LNCAP (cell line): ENCODE data around the gene DZANK1.

Source experiments
- TF ChIP-seq, protein P1 (sequence below): fragments of 450-650 bp; IDR thresholded peaks from 2 replicates; pipeline ENCODE4 v1.5.1; 2017; ENCODE audit warnings: mild to moderate bottlenecking

Gene DZANK1

DNA sequence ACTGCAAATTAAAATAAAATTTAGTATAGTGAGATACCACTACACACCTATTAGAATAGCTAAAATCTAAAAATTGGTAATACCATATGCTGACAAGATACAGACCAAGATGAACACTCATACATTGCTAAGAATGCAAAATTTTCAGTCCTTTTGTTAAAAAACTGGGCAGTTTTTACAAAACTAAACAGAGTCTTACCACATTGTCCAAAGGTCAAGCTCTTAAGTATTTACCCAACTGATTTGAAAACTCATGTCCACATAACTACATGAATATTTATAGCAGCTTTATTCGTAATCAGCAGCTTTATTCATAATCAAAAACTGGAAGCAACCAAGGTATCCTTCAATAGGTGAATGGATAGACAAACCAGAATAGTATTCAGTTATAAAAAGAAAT lies 10.4 kb upstream of the DZANK1 start:
- TF ChIP-seq, protein P1, sequence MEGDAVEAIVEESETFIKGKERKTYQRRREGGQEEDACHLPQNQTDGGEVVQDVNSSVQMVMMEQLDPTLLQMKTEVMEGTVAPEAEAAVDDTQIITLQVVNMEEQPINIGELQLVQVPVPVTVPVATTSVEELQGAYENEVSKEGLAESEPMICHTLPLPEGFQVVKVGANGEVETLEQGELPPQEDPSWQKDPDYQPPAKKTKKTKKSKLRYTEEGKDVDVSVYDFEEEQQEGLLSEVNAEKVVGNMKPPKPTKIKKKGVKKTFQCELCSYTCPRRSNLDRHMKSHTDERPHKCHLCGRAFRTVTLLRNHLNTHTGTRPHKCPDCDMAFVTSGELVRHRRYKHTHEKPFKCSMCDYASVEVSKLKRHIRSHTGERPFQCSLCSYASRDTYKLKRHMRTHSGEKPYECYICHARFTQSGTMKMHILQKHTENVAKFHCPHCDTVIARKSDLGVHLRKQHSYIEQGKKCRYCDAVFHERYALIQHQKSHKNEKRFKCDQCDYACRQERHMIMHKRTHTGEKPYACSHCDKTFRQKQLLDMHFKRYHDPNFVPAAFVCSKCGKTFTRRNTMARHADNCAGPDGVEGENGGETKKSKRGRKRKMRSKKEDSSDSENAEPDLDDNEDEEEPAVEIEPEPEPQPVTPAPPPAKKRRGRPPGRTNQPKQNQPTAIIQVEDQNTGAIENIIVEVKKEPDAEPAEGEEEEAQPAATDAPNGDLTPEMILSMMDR: no peak

- TF ChIP-seq, protein P1: no peak
Observed at GRCh38 chr20:18466574-18466893, 296 bp downstream of the DZANK1 start.

GRCh38 chr20:18465536-18466200 lies 1.2 kb downstream of the DZANK1 start:
- TF ChIP-seq, protein P1: no peak

- TF ChIP-seq, protein P1: no peak
Observed at GRCh38 chr20:18456600-18456999, 10.2 kb downstream of the DZANK1 start.

- TF ChIP-seq, protein P1: no peak
Observed at GRCh38 chr20:18443886-18444285, 22.9 kb downstream of the DZANK1 start.

DNA sequence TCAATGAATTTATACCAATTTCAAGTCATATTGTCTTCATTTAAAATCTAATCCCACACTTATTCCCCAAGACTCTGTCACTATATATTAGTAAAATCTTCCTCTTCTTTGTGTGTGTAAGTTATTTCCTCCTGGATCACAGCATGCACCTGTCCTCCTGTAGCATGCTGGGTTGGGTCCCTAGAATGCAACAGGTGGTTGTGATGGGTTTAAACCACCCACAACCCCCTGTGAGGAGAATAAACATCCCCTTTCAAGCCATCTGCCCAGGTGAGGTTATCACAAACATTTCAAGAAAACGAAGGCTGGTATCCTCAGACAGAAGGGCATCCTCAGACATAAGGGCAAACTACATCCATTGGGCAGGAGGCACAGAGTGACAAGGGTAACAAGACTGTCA lies 26.4 kb downstream of the DZANK1 start:
- TF ChIP-seq, protein P1: no peak

DNA sequence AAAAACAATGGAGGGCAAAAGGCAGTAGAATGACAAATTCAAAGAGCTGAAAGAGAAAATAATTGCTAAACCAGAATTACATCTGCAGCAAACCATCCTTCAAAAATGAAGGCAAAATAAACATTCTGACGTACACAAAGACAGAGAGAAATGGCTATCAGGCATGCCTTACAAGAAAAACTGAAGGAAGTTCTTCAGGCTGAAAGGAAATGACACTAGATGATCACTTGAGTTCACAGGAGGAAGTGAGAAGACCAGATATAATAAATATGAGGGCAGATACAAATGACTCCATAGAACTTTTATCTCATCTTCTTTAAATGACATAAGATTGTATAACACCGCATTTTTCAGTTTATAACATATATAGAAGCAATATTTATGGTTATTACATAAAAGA lies 30.0 kb downstream of the DZANK1 start:
- TF ChIP-seq, protein P1: no peak

GRCh38 chr20:18431206-18431605 lies 35.6 kb downstream of the DZANK1 start:
- TF ChIP-seq, protein P1: no peak
